SK-N-SH (cell line): ENCODE data around the gene OTUD5. TPM values are rescaled to one million over a fixed set of nuclear protein-coding genes. Genes with fewer than 3 reads are reported as not detected.

Source experiments
- CTCF ChIA-PET: fragments of 300-600, 350-600 bp; formaldehyde crosslinking; extraction: SDS; loops from one replicate; lab custom pipeline; 2021; lab: Yijun Ruan, JAX
- POLR2A ChIA-PET: fragments of 350-600 bp; sonication (Branson Sonifier 250); formaldehyde crosslinking; extraction: SDS; loops from one replicate; lab custom pipeline; 2020; ENCODE audit warnings: antibody characterized with exemption, inconsistent platforms; lab: Yijun Ruan, JAX
- DNase-seq: peaks from one replicate; pipeline ENCODE4 v3.0.0; 2012
- H2AFZ ChIP-seq: fragments of 200-600 bp; sonication (generic); 2 replicates; pipeline ENCODE4 v1.8.1; 2016; ENCODE audit warnings: antibody characterized with exemption, mild to moderate bottlenecking, low read depth
- H3F3A ChIP-seq: fragments of 200-600 bp; sonication (generic); replicated peaks from 2 replicates; pipeline ENCODE3; 2016; ENCODE audit warnings: antibody characterized with exemption, mild to moderate bottlenecking; ENCODE audit not compliant: insufficient read depth
- H3K27ac ChIP-seq, 2 experiments: fragments of 200-500 bp in 1 of 2; fragments of 200-600 bp in 1 of 2; sonication (Bioruptor generic) in 1 of 2; sonication (generic), shearing (Covaris generic) in 1 of 2; 2 replicates each; pipeline versions ENCODE4 v1.5.1 to v1.6.1; 2014 to 2016; ENCODE audit warnings: low read depth in 2 of 2, inconsistent platforms in 1 of 2, low read length in 1 of 2, mild to moderate bottlenecking in 1 of 2, mixed read lengths in 1 of 2
- H3K27me3 ChIP-seq: fragments of 200-600 bp; sonication (generic), shearing (Covaris generic); 2 replicates; pipeline ENCODE4 v1.6.1; 2016; ENCODE audit warnings: mixed run types; ENCODE audit not compliant: insufficient read depth
- H3K36me3 ChIP-seq, 2 experiments: fragments of 200-500 bp in 1 of 2; fragments of 200-600 bp in 1 of 2; sonication (Bioruptor generic) in 1 of 2; sonication (generic) in 1 of 2; replicated peaks in 1 of 2; 2 replicates each; pipeline versions ENCODE3 to v1.5.1; 2014 to 2016; ENCODE audit warnings: low read length in 1 of 2, mild to moderate bottlenecking in 1 of 2; ENCODE audit not compliant: insufficient read depth in 2 of 2, control insufficient read depth in 1 of 2
- H3K4me1 ChIP-seq, 2 experiments: fragments of 200-500 bp in 1 of 2; fragments of 200-600 bp in 1 of 2; sonication (Bioruptor generic) in 1 of 2; sonication (generic), shearing (Covaris generic) in 1 of 2; 2 replicates each; pipeline versions ENCODE4 v1.5.1 to v1.6.1; 2014 to 2016; ENCODE audit warnings: low read depth in 1 of 2, low read length in 1 of 2, mixed run types in 1 of 2; ENCODE audit not compliant: insufficient read depth in 2 of 2, control insufficient read depth in 1 of 2
- H3K4me2 ChIP-seq: fragments of 200-600 bp; sonication (generic), shearing (Covaris generic); 2 replicates; pipeline ENCODE4 v1.6.1; 2017; ENCODE audit warnings: mixed run types
- H3K4me3 ChIP-seq, 2 experiments: fragments of 200-500 bp in 1 of 2; fragments of 200-600 bp in 1 of 2; sonication (Bioruptor generic) in 1 of 2; sonication (generic), shearing (Covaris generic) in 1 of 2; 2 replicates each; pipeline versions ENCODE4 v1.5.1 to v1.8.1; 2014 to 2016; ENCODE audit warnings: low read depth in 2 of 2, inconsistent platforms in 1 of 2, low read length in 1 of 2, mild to moderate bottlenecking in 1 of 2, mixed read lengths in 1 of 2, moderate library complexity in 1 of 2
- H3K79me2 ChIP-seq: fragments of 200-600 bp; sonication (generic); 2 replicates; pipeline ENCODE4 v1.8.1; 2017; ENCODE audit warnings: mild to moderate bottlenecking; ENCODE audit not compliant: insufficient read depth
- H3K9ac ChIP-seq: fragments of 200-600 bp; sonication (generic); 2 replicates; pipeline ENCODE4 v1.6.1; 2017; ENCODE audit warnings: mixed run types
- H3K9me2 ChIP-seq: fragments of 200-600 bp; sonication (generic); 2 replicates; pipeline ENCODE4 v1.6.1; 2017; ENCODE audit warnings: mixed run types
- H3K9me3 ChIP-seq: fragments of 200-600 bp; sonication (generic); 2 replicates; pipeline ENCODE4 v1.6.1; 2017; ENCODE audit warnings: mixed run types, mild to moderate bottlenecking, moderate library complexity
- H4K20me1 ChIP-seq: fragments of 200-600 bp; sonication (generic); 2 replicates; pipeline ENCODE4 v1.6.1; 2017; ENCODE audit warnings: mild to moderate bottlenecking, mixed run types; ENCODE audit not compliant: insufficient read depth
- FOSL2 ChIP-seq: IDR thresholded peaks from 2 replicates; pipeline ENCODE4 v1.4.0; 2012; ENCODE audit warnings: low read depth, mild to moderate bottlenecking, moderate library complexity, borderline replicate concordance
- FOXM1 ChIP-seq: IDR thresholded peaks from 2 replicates; pipeline ENCODE4 v1.4.0; 2012; ENCODE audit warnings: low read depth, mild to moderate bottlenecking
- JUND ChIP-seq: IDR thresholded peaks from 2 replicates; pipeline ENCODE4 v1.4.0; 2012
- MEF2A ChIP-seq: IDR thresholded peaks from 2 replicates; pipeline ENCODE4 v1.4.0; 2012; ENCODE audit warnings: low read depth, borderline replicate concordance
- MXI1 ChIP-seq: IDR thresholded peaks from 2 replicates; pipeline ENCODE4 v1.6.1; 2012; ENCODE audit warnings: mild to moderate bottlenecking, low read depth, low read length, improper control_type of control experiment
- NFIC ChIP-seq: IDR thresholded peaks from 2 replicates; pipeline ENCODE4 v1.4.0; 2012; ENCODE audit warnings: borderline replicate concordance
- PBX3 ChIP-seq: IDR thresholded peaks from 2 replicates; pipeline ENCODE4; 2012
- RAD21 ChIP-seq: IDR thresholded peaks from 2 replicates; pipeline ENCODE4 v1.6.1; 2012; ENCODE audit warnings: mild to moderate bottlenecking, low read length
- REST ChIP-seq: IDR thresholded peaks from 2 replicates; pipeline ENCODE4 v1.6.1; 2012; ENCODE audit warnings: mild to moderate bottlenecking, low read depth, low read length, moderate library complexity
- RXRA ChIP-seq: IDR thresholded peaks from 2 replicates; pipeline ENCODE4 v1.4.0; 2012; ENCODE audit warnings: low read depth, mild to moderate bottlenecking, borderline replicate concordance
- SMC3 ChIP-seq: IDR thresholded peaks from 2 replicates; pipeline ENCODE4 v1.6.1; 2012; ENCODE audit warnings: low read depth, low read length, improper control_type of control experiment
- TCF12 ChIP-seq: IDR thresholded peaks from 2 replicates; pipeline ENCODE4 v1.4.0; 2012
- TEAD4 ChIP-seq: IDR thresholded peaks from 2 replicates; pipeline ENCODE4 v1.4.0; 2012; ENCODE audit warnings: mild to moderate bottlenecking, borderline replicate concordance; ENCODE audit not compliant: insufficient read depth
- USF1 ChIP-seq: IDR thresholded peaks from 2 replicates; pipeline ENCODE4 v1.4.0; 2012; ENCODE audit warnings: low read depth, borderline replicate concordance
- WGBS: methylation state at CpG from one replicate; pipeline ENCODE4 v1.1.6; 2017; ENCODE audit warnings: low lambda C conversion rate; 5-methylcytosine and 5-hydroxymethylcytosine counted together
- polyA plus RNA-seq, 3 experiments: library from polyadenylated mRNA; depleted of rRNA; stranded (reverse); fragments of >200 nt; gene quantifications; 2 replicates each; pipeline ENCODE4 v1.2.3, GENCODE V29; 2012
- TF ChIP-seq, protein P1 (sequence below): IDR thresholded peaks from 2 replicates; pipeline ENCODE4 v1.4.0; 2012; ENCODE audit warnings: low read depth
- TF ChIP-seq, protein P2 (sequence below): IDR thresholded peaks from 2 replicates; pipeline ENCODE4 v1.4.0; 2012; ENCODE audit warnings: low read depth, borderline replicate concordance

Gene OTUD5
- polyA plus RNA-seq, 1 of the 3 experiments (the other 2 are of a cell fraction) = 90.4 TPM

DNA sequence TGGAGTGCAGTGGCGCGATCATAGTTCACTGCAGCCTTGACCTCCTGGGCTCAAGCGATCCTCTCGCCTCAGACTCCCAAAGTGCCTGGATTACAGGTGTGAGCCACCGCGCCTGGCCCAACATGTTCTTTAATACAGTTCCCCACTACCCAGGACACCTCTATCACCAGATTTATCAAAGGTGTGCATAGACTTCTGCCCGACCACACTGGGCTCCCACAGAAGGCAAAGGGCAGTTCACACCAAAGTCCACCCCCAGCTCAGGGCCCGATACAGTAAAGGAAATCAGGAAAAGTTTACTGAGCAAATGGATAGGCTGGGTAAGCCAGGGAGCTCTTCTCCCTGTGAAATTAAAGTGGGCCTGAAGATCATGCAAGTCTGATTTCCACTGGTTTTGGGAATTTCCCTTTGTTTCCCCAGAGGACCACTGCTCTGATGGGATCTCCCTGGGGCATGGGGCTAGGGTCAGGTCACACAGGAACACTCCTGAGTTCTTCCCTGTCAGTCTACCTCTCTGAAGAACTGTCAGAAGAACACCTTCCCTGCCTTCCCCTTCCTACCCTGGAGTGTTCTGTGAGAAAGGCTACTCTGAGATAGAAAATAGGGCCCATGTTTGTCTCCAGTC is 20.9 kb downstream of the OTUD5 start:
- H3K4me1 ChIP-seq = no peaks in the 10 kb centered on the region
- no peak overlapping the region for H3K4me2 ChIP-seq
- no peak overlapping the region for H2AFZ ChIP-seq
- H3K4me3 ChIP-seq = no peak overlapping the region
- ChIA-PET CTCF (interaction anchor here (1.2 to 2.2 kb wide), 2 partner anchors 10 to 45 kb away, joined by 3 to 8 read pairs; no protein-coding TSS in a partner anchor), POLR2A (no interaction called here)
- H3K27me3 ChIP-seq = no peaks in the 10 kb centered on the region
- peaks cover 19 to 39% of the 10 kb centered on the region in 2 experiments for H3K36me3 ChIP-seq
- TF ChIP-seq REST = no peak
- TF ChIP-seq SMC3 = no peak
- no peak for TF ChIP-seq RXRA
- no peak for TF ChIP-seq MEF2A
- no peak for TF ChIP-seq TCF12
- no peak for TF ChIP-seq MXI1
- no peak for TF ChIP-seq FOXM1
- TF ChIP-seq RAD21 = no peak
- TF ChIP-seq PBX3 = no peak
- TF ChIP-seq JUND = no peak
- TF ChIP-seq USF1 = no peak
- TF ChIP-seq TEAD4 = no peak
- TF ChIP-seq, protein P1, sequence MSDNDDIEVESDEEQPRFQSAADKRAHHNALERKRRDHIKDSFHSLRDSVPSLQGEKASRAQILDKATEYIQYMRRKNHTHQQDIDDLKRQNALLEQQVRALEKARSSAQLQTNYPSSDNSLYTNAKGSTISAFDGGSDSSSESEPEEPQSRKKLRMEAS = no peak
- TF ChIP-seq NFIC = no peak
- TF ChIP-seq FOSL2 = no peak
- TF ChIP-seq, protein P2, sequence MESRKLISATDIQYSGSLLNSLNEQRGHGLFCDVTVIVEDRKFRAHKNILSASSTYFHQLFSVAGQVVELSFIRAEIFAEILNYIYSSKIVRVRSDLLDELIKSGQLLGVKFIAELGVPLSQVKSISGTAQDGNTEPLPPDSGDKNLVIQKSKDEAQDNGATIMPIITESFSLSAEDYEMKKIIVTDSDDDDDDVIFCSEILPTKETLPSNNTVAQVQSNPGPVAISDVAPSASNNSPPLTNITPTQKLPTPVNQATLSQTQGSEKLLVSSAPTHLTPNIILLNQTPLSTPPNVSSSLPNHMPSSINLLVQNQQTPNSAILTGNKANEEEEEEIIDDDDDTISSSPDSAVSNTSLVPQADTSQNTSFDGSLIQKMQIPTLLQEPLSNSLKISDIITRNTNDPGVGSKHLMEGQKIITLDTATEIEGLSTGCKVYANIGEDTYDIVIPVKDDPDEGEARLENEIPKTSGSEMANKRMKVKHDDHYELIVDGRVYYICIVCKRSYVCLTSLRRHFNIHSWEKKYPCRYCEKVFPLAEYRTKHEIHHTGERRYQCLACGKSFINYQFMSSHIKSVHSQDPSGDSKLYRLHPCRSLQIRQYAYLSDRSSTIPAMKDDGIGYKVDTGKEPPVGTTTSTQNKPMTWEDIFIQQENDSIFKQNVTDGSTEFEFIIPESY = no peak
- no peak overlapping the region for H3K27ac ChIP-seq
- no peaks in the 10 kb centered on the region for H3K9me2 ChIP-seq
- no peak for DNase-seq
- H4K20me1 ChIP-seq = peaks cover 54% of the 10 kb centered on the region
- WGBS = 96% methylated on average over 8 of the region's 8 CpGs
- H3K9ac ChIP-seq = no peak overlapping the region
- no peaks in the 10 kb centered on the region for H3K9me3 ChIP-seq
- H3K79me2 ChIP-seq = peaks cover 32% of the 10 kb centered on the region; the same call in 1 of the 2 replicates
- no peaks in the 10 kb centered on the region for H3F3A ChIP-seq
